Vagina (tissue), 2 donors: Measurements from ENCODE around the gene PDE7B.

ENCODE experiments used
- POLR2A ChIP-seq, 2 donors: fragments of 450-650 bp; IDR thresholded peaks; one replicate each; pipeline ENCODE4 v1.6.1; 2017; ENCODE audit warnings: antibody characterized with exemption in 2 of 2, mild to moderate bottlenecking in 2 of 2, moderate library complexity in 2 of 2
- POLR2AphosphoS5 ChIP-seq, 2 donors: sonication (generic); formaldehyde crosslinking; IDR thresholded peaks; one replicate each; pipeline ENCODE4 v1.9.0; 2017; ENCODE audit warnings: antibody characterized with exemption in 2 of 2, mild to moderate bottlenecking in 2 of 2, low read depth in 1 of 2; ENCODE audit not compliant: insufficient read depth in 1 of 2
- TF ChIP-seq, protein P1 (sequence below), 3 experiments: fragments of 450-650 bp in 2 of 3; fragments of 200-600 bp in 1 of 3; sonication (generic) in 1 of 3; IDR thresholded peaks; one replicate each; pipeline ENCODE4 v1.5.1; 2017 to 2019; ENCODE audit warnings: antibody characterized with exemption in 3 of 3, mild to moderate bottlenecking in 2 of 3, moderate library complexity in 2 of 3

DNA sequence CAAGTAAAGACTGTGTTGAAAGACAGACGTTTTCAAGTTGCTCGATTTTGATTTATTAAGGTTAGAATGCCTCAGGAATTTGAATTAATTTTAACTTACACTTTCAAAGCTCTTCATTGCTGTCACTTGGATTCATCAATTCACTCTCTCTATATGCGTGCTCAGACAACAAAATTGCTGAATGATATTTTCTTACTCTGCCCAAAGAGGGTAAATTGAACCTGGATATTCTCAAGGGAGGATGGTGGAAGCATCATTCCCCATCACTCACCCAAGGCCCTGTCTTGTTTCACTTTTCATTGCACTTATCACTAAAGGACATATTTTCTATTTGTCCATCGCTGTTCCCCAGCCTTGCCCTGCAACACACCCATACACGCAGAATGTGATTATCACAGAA is 102.3 kb downstream of the PDE7B start:
- TF ChIP-seq, protein P1, sequence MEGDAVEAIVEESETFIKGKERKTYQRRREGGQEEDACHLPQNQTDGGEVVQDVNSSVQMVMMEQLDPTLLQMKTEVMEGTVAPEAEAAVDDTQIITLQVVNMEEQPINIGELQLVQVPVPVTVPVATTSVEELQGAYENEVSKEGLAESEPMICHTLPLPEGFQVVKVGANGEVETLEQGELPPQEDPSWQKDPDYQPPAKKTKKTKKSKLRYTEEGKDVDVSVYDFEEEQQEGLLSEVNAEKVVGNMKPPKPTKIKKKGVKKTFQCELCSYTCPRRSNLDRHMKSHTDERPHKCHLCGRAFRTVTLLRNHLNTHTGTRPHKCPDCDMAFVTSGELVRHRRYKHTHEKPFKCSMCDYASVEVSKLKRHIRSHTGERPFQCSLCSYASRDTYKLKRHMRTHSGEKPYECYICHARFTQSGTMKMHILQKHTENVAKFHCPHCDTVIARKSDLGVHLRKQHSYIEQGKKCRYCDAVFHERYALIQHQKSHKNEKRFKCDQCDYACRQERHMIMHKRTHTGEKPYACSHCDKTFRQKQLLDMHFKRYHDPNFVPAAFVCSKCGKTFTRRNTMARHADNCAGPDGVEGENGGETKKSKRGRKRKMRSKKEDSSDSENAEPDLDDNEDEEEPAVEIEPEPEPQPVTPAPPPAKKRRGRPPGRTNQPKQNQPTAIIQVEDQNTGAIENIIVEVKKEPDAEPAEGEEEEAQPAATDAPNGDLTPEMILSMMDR (IDR thresholded peaks at IDR 0.05): no peak
- TF ChIP-seq POLR2A (IDR thresholded peaks at IDR 0.05) (no peak), POLR2AphosphoS5 (IDR thresholded peaks at IDR 0.05; ENCODE audit: insufficient read depth in 1 of 2, low read depth in 1 of 2) (no peak)
